HCT116 (cell line): ENCODE results near the gene CCDC142. TPM values are rescaled to one million over a fixed set of nuclear protein-coding genes. Genes with fewer than 3 reads are reported as not detected.

Experiments
- ATAC-seq: fragments of 200-7000 bp; cut with Tn5 transposase; 2 replicates; pipeline ENCODE4 v1.9.1; 2020; ENCODE audit warnings: mild to moderate bottlenecking, moderate library complexity
- BruUV-seq: library from RNA; stranded (reverse); fragments of 400-500 nt; replicated peaks from 2 replicates; lab custom pipeline; 2021; lab: Mats Ljungman, UMichigan
- CTCF ChIA-PET: fragments of 300-600 bp; sonication (Branson Sonifier 250); formaldehyde crosslinking; loops from one replicate; lab custom pipeline; 2021; ENCODE audit warnings: antibody characterized with exemption; lab: Charles Lee
- POLR2A ChIA-PET: fragments of 300-600, 350-600 bp; sonication (Branson Sonifier 250); formaldehyde crosslinking; loops from one replicate; lab custom pipeline; 2021; ENCODE audit warnings: antibody characterized with exemption; lab: Charles Lee
- RAD21 ChIA-PET, 2 experiments: fragments of 300-600 bp; sonication (Branson Sonifier 250); formaldehyde crosslinking; loops; one replicate each; lab custom pipeline; 2023; ENCODE audit warnings: low total read pairs in 2 of 2; ENCODE audit not compliant: uncharacterized antibody in 2 of 2, unreplicated experiment in 2 of 2, low non-redundant PET in 1 of 2; lab: Charles Lee
- DNase-seq: peaks from one replicate; pipeline ENCODE4 v3.0.0-alpha.2; 2010; ENCODE audit warnings: low read depth, low spot score
- H2AFZ ChIP-seq: fragments of 200-600 bp; shearing (Covaris generic), sonication (generic); 2 replicates; pipeline ENCODE4 v1.6.1; 2017; ENCODE audit warnings: low read depth, mixed run types, mixed read lengths, antibody characterized with exemption, low read length; ENCODE audit not compliant: poor library complexity, severe bottlenecking
- H3K27ac ChIP-seq: 2 replicates; pipeline ENCODE4 v1.5.1; 2012; ENCODE audit warnings: low read depth, low read length
- H3K27me3 ChIP-seq: fragments of 200-600 bp; sonication (generic); 2 replicates; pipeline ENCODE4 v1.6.1; 2016; ENCODE audit warnings: mixed run types, low read length, mixed read lengths; ENCODE audit not compliant: insufficient read depth
- H3K36me3 ChIP-seq, 2 experiments: fragments of 200-500 bp in 1 of 2; fragments of 200-600 bp in 1 of 2; sonication (Bioruptor generic) in 1 of 2; sonication (generic) in 1 of 2; 2 replicates each; pipeline versions ENCODE4 v1.5.1 to v1.6.1; 2014 to 2016; ENCODE audit warnings: low read length in 2 of 2, inconsistent platforms in 1 of 2, mixed read lengths in 1 of 2, mixed run types in 1 of 2; ENCODE audit not compliant: insufficient read depth in 2 of 2, control insufficient read depth in 1 of 2
- H3K4me1 ChIP-seq, 2 experiments: fragments of 200-600 bp in 1 of 2; sonication (generic) in 1 of 2; 2 replicates each; pipeline versions ENCODE4 v1.5.1 to v1.6.1; 2012 to 2017; ENCODE audit warnings: low read length in 2 of 2, inconsistent platforms in 1 of 2, mild to moderate bottlenecking in 1 of 2, mixed read lengths in 1 of 2, mixed run types in 1 of 2, moderate library complexity in 1 of 2; ENCODE audit not compliant: insufficient read depth in 2 of 2, control insufficient read depth in 1 of 2
- H3K4me2 ChIP-seq: fragments of 200-600 bp; sonication (generic); 2 replicates; pipeline ENCODE4 v1.6.1; 2017; ENCODE audit warnings: mixed run types, low read length, mixed read lengths
- H3K4me3 ChIP-seq, 2 experiments: fragments of 200-600 bp in 1 of 2; sonication (generic) in 1 of 2; replicated peaks in 1 of 2; 2 replicates each; pipeline ENCODE4 v1.5.1; 2011 to 2016; ENCODE audit warnings: low read length in 2 of 2, control low read depth in 1 of 2, low read depth in 1 of 2, mild to moderate bottlenecking in 1 of 2, mixed read lengths in 1 of 2, mixed run types in 1 of 2
- H3K79me2 ChIP-seq: fragments of 200-600 bp; sonication (generic); 2 replicates; pipeline ENCODE4 v1.6.1; 2017; ENCODE audit warnings: mild to moderate bottlenecking, mixed run types, low read length, moderate library complexity, mixed read lengths; ENCODE audit not compliant: insufficient read depth
- H3K9ac ChIP-seq: fragments of 200-600 bp; sonication (generic); 2 replicates; pipeline ENCODE4 v1.6.1; 2016; ENCODE audit warnings: low read length, mixed read lengths
- H3K9me2 ChIP-seq: fragments of 200-600 bp; sonication (generic), shearing (Covaris generic); 2 replicates; pipeline ENCODE4 v1.6.1; 2017; ENCODE audit warnings: mixed run types, mild to moderate bottlenecking, moderate library complexity; ENCODE audit not compliant: insufficient read depth
- H3K9me3 ChIP-seq, 2 experiments: fragments of 200-500 bp in 1 of 2; fragments of 200-600 bp in 1 of 2; sonication (Bioruptor generic) in 1 of 2; sonication (generic) in 1 of 2; 2 replicates each; pipeline ENCODE4 v1.6.1; 2014 to 2017; ENCODE audit warnings: low read length in 2 of 2, mixed read lengths in 2 of 2, inconsistent platforms in 1 of 2, low read depth in 1 of 2, mild to moderate bottlenecking in 1 of 2, mixed run types in 1 of 2, moderate library complexity in 1 of 2; ENCODE audit not compliant: control insufficient read depth in 1 of 2, insufficient read depth in 1 of 2
- H4K20me1 ChIP-seq: fragments of 200-600 bp; sonication (generic), shearing (Covaris generic); 2 replicates; pipeline ENCODE4 v1.6.1; 2017; ENCODE audit warnings: mixed run types, mild to moderate bottlenecking, moderate library complexity; ENCODE audit not compliant: insufficient read depth
- CBX3 ChIP-seq: IDR thresholded peaks from 2 replicates; pipeline ENCODE4 v1.6.1; 2012; ENCODE audit warnings: low read depth
- CEBPB ChIP-seq: IDR thresholded peaks from 2 replicates; pipeline ENCODE4 v1.6.1; 2012; ENCODE audit warnings: low read depth
- EGR1 ChIP-seq: IDR thresholded peaks from 2 replicates; pipeline ENCODE4 v1.6.1; 2012; ENCODE audit warnings: low read depth
- ELF1 ChIP-seq: IDR thresholded peaks from 2 replicates; pipeline ENCODE4 v1.6.1; 2012; ENCODE audit warnings: low read depth, borderline replicate concordance
- EZH2 ChIP-seq: fragments of 200-600 bp; sonication (generic); IDR thresholded peaks from 2 replicates; pipeline ENCODE4 v1.6.1; 2017; ENCODE audit warnings: antibody characterized with exemption, mixed run types
- FOSL1 ChIP-seq: IDR thresholded peaks from 2 replicates; pipeline ENCODE4 v1.6.1; 2012; ENCODE audit warnings: low read depth
- JUND ChIP-seq: IDR thresholded peaks from 2 replicates; pipeline ENCODE4 v1.6.1; 2012
- MAX ChIP-seq: IDR thresholded peaks from 2 replicates; pipeline ENCODE4 v1.6.1; 2012
- POLR2A ChIP-seq: IDR thresholded peaks from 2 replicates; pipeline ENCODE4 v1.7.0; 2011; ENCODE audit warnings: borderline replicate concordance; ENCODE audit not compliant: insufficient read depth, insufficient read length; ENCODE audit errors: extremely low read depth
- TCF7L2 ChIP-seq: IDR thresholded peaks from 2 replicates; pipeline ENCODE4 v1.7.0; 2011; ENCODE audit warnings: borderline replicate concordance, inconsistent platforms; ENCODE audit not compliant: insufficient read depth, insufficient read length; ENCODE audit errors: extremely low read depth
- YY1 ChIP-seq: IDR thresholded peaks from 2 replicates; pipeline ENCODE4 v1.6.1; 2011; ENCODE audit warnings: low read length, low read depth, moderate library complexity, mild to moderate bottlenecking; ENCODE audit not compliant: insufficient replicate concordance; ENCODE audit errors: extremely low read depth
- ZFX ChIP-seq: fragments of 450-650 bp; IDR thresholded peaks from 2 replicates; pipeline ENCODE4 v1.6.1; 2017
- ZNF274 ChIP-seq: fragments of 200-500 bp; sonication (Bioruptor generic); IDR thresholded peaks from 2 replicates; pipeline ENCODE4 v1.6.1; 2014; ENCODE audit warnings: mild to moderate bottlenecking, low read depth, low read length, inconsistent platforms
- intact Hi-C: fragments of 100-400 bp; cut with micrococcal nuclease; formaldehyde crosslinking; loops from 2 replicates; pipeline ENCODE4 v1.10.0; 2022
- total RNA-seq: library from RNA; stranded (reverse); gene quantifications from one replicate; pipeline ENCODE4 v1.2.1, GENCODE V29; 2021; ENCODE audit not compliant: unreplicated experiment
- TF ChIP-seq, protein P1 (sequence below): IDR thresholded peaks from 2 replicates; pipeline ENCODE4 v1.6.1; 2012; ENCODE audit warnings: low read depth

CCDC142 gene
- total RNA-seq, 1 experiment from 2014 or later, result 15.0 TPM

- H4K20me1 ChIP-seq, result no peaks in the 10 kb centered on the region
- ATAC-seq, result no peak
- RAD21 ChIA-PET, result interaction anchor here in 1 of 2 experiments (0.6 kb wide), 1 partner anchor 14 kb away, joined by 3 read pairs; no protein-coding TSS in a partner anchor
- no peak for TF ChIP-seq EZH2
- TF ChIP-seq CBX3, result no peak
- TF ChIP-seq POLR2A, result no peak
- no peak for TF ChIP-seq ZNF274
- TF ChIP-seq YY1, result no peak
- no peak for TF ChIP-seq MAX
- TF ChIP-seq CEBPB, result no peak
- no peak for TF ChIP-seq ZFX
- no peak for TF ChIP-seq JUND
- TF ChIP-seq TCF7L2, result no peak
- TF ChIP-seq, protein P1, sequence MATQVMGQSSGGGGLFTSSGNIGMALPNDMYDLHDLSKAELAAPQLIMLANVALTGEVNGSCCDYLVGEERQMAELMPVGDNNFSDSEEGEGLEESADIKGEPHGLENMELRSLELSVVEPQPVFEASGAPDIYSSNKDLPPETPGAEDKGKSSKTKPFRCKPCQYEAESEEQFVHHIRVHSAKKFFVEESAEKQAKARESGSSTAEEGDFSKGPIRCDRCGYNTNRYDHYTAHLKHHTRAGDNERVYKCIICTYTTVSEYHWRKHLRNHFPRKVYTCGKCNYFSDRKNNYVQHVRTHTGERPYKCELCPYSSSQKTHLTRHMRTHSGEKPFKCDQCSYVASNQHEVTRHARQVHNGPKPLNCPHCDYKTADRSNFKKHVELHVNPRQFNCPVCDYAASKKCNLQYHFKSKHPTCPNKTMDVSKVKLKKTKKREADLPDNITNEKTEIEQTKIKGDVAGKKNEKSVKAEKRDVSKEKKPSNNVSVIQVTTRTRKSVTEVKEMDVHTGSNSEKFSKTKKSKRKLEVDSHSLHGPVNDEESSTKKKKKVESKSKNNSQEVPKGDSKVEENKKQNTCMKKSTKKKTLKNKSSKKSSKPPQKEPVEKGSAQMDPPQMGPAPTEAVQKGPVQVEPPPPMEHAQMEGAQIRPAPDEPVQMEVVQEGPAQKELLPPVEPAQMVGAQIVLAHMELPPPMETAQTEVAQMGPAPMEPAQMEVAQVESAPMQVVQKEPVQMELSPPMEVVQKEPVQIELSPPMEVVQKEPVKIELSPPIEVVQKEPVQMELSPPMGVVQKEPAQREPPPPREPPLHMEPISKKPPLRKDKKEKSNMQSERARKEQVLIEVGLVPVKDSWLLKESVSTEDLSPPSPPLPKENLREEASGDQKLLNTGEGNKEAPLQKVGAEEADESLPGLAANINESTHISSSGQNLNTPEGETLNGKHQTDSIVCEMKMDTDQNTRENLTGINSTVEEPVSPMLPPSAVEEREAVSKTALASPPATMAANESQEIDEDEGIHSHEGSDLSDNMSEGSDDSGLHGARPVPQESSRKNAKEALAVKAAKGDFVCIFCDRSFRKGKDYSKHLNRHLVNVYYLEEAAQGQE, result no peak
- TF ChIP-seq FOSL1, result no peak
- no peak for TF ChIP-seq ELF1
- TF ChIP-seq EGR1, result no peak
- TF ChIP-seq, all 23 proteins: peak for 0
- no TSS peak for BruUV-seq
- Histone ChIP-seq H3K79me2 (peaks cover 10% of the 10 kb centered on the region), H3K9me2 (no peaks in the 10 kb centered on the region), H3K9ac (peak overlapping the region; percentile 87), H3K27ac (peak overlapping the region; percentile 82), H3K9me3 (no peaks in the 10 kb centered on the region), H2AFZ (no peak overlapping the region), H3K27me3 (no peaks in the 10 kb centered on the region), H3K36me3 (peaks cover 8 to 17% of the 10 kb centered on the region in 2 experiments; a peak in 2 of 4 replicates), H3K4me1 (peaks cover 12 to 18% of the 10 kb centered on the region in 2 experiments; a peak in 3 of 4 replicates), H3K4me2 (peak overlapping the region; percentile 88), H3K4me3 (peak overlapping the region; percentile 94 to 96)
- ChIA-PET CTCF (interaction anchor here (0.6 to 0.7 kb wide), 3 partner anchors 13 to 345 kb away, joined by 3 to 4 read pairs (median 3); partner anchors contain the start of genes DQX1 and WBP1), POLR2A (interaction anchor here (0.8 to 2.7 kb wide), 4 partner anchors 10 to 58 kb away, joined by 3 to 25 read pairs (median 4); partner anchors contain the start of genes AUP1, CCDC142, HTRA2 and TTC31)
- no peak for DNase-seq
- intact Hi-C loops, result no loop called here
These were observed 11.3 kb downstream of the CCDC142 start for GRCh38 chr2:74471332-74472065.
